ENCODE measurements around the gene HIF1A. TPM values are rescaled to one million over a fixed set of nuclear protein-coding genes. Genes with fewer than 3 reads are reported as not detected.
A peak's percentile ranks its signal among the peaks of the same experiment; 100 is the strongest.

HIF1A gene
- 175 and 178 TPM in 2 replicates for total RNA-seq (2021; fragmentation: NEBNext Ultra II Directional; extraction: Animal tissue kit (Norgen Biotek cat#: 25700))
- polyA plus RNA-seq (2011; rRNA removed): 37.1 and 54.8 TPM in 2 replicates
- 75.8 TPM for polyA plus RNA-seq (2011; cell fraction: cytosol; rRNA removed)
- 47.4 TPM for polyA plus RNA-seq (2011; cell fraction: nucleus; rRNA removed)
- polyA plus RNA-seq (2012, experiment 1 of 2): 83.9 to 146 TPM (median 111 TPM) in 4 replicates
- 6.1 TPM for polyA plus RNA-seq (2012, experiment 2 of 2)
- polyA plus RNA-seq (2013, experiment 1 of 2): 162 TPM
- polyA plus RNA-seq (2013, experiment 2 of 2): 156 TPM
- 95.9 and 172 TPM in 2 replicates for polyA minus RNA-seq (2011; rRNA and poly(A)+ RNA removed)
- 145 TPM for polyA minus RNA-seq (2011; cell fraction: cytosol; rRNA and poly(A)+ RNA removed)
- polyA minus RNA-seq (2011; cell fraction: nucleus; rRNA and poly(A)+ RNA removed): 149 TPM
- long read RNA-seq, experiment 1, transcript HIF1A-202 (15 exons, 3,919 nt): major isoform, 20 of 107 reads
- long read RNA-seq, experiment 1, transcript HIF1A-203 (15 exons, 3,922 nt): minor isoform, 6 of 107 reads
- long read RNA-seq, experiment 1, partial matches to known transcripts: 71 of 107 reads
- long read RNA-seq, experiment 1, other reads (novel, unspliced or antisense): 6 of 107 reads
- long read RNA-seq, experiment 2, transcript HIF1A-203 (15 exons, 3,922 nt): minor isoform, 5 of 39 reads
- long read RNA-seq, experiment 2, transcript HIF1A-202 (15 exons, 3,919 nt): major isoform, 11 of 39 reads
- long read RNA-seq, experiment 2, partial matches to known transcripts: 16 of 39 reads
- long read RNA-seq, experiment 2, other reads (novel, unspliced or antisense): 5 of 39 reads

GRCh38 chr14:61694830-61695694, at the start of gene HIF1A:
Gene HIF1A, plus strand, starts transcription at chr14:61695513. Its CDS starts 292 bp downstream, at chr14:61695805.
- Histone ChIP-seq H3K4me1 (replicated peaks in 1 of 4; ENCODE audit: control insufficient read depth in 3 of 4, insufficient read depth in 4 of 4, low read length in 3 of 4) (peaks cover 0 to 6% (median 1%) of the 10 kb centered on the region in 4 experiments; a peak in 4 of 7 replicates), H3K27me3 (replicated peaks in 1 of 4; ENCODE audit: control insufficient read depth in 3 of 4, extremely low read depth in 1 of 4, insufficient read depth in 3 of 4, low read length in 3 of 4) (no peaks in the 10 kb centered on the region), H2BK20ac (ENCODE audit: low read length) (no peak within 1 kb of the TSS), H3K4ac (replicated peaks; ENCODE audit: insufficient read length, low read depth, low read length) (peak within 1 kb of the TSS; percentile 97), H2AK5ac (ENCODE audit: low read depth, low read length) (no peak within 1 kb of the TSS), H3K9me3 (ENCODE audit: insufficient read depth in 2 of 2, low read depth in 1 of 2, low read length in 1 of 2) (no peaks in the 10 kb centered on the region), H3K18ac (ENCODE audit: extremely low read depth, low read length) (peak within 1 kb of the TSS; percentile 96), H3K23me2 (ENCODE audit: low read depth, low read length) (peaks cover 5% of the 10 kb centered on the region), H2BK120ac (replicated peaks; ENCODE audit: low read depth, low read length) (no peak within 1 kb of the TSS), H3K36me3 (ENCODE audit: control insufficient read depth in 2 of 4, insufficient read depth in 4 of 4, low read length in 3 of 4) (no peaks in the 10 kb centered on the region), H2AFZ (ENCODE audit: low read length) (no peak within 1 kb of the TSS), H3K4me2 (ENCODE audit: insufficient read depth in 1 of 2, low read depth in 2 of 2, low read length in 2 of 2) (peak within 1 kb of the TSS; percentile 72 to 81), H4K8ac (ENCODE audit: extremely low read depth, insufficient read depth, low read length) (peak within 1 kb of the TSS; percentile 99), H3K56ac (replicated peaks; ENCODE audit: insufficient read length, low read depth, low read length) (peak within 1 kb of the TSS; percentile 99), H3K27ac (ENCODE audit: low read depth, low read length) (peak within 1 kb of the TSS; percentile 97), H3K4me3 (ENCODE audit: extremely low read depth in 1 of 4, insufficient read depth in 2 of 4, low read depth in 3 of 4, low read length in 4 of 4) (peak within 1 kb of the TSS; percentile 96 to 100 (median 98)), H3K9ac (replicated peaks in 1 of 4; ENCODE audit: extremely low read depth in 1 of 4, low read depth in 3 of 4, low read length in 3 of 4) (peak within 1 kb of the TSS; percentile 85 to 97 (median 94)), H3K79me2 (ENCODE audit: control insufficient read depth in 1 of 2, insufficient read depth in 2 of 2, low read length in 2 of 2) (peaks cover 37 to 43% of the 10 kb centered on the region in 2 experiments), H4K20me1 (replicated peaks in 1 of 2; ENCODE audit: control insufficient read depth in 1 of 2, insufficient read depth in 2 of 2, low read length in 2 of 2) (peaks cover 9 to 12% of the 10 kb centered on the region in 2 experiments), H2BK12ac (ENCODE audit: low read depth, low read length) (no peak within 1 kb of the TSS; the same call in 1 of the 2 replicates), H2BK15ac (ENCODE audit: low read length) (no peak within 1 kb of the TSS), H3K79me1 (ENCODE audit: low read depth, low read length) (no peaks in the 10 kb centered on the region), H3K23ac (ENCODE audit: insufficient read length) (peak within 1 kb of the TSS; percentile 77), H3K14ac (ENCODE audit: insufficient read length) (peak within 1 kb of the TSS; percentile 25), H2BK5ac (ENCODE audit: low read depth, low read length) (peak within 1 kb of the TSS; percentile 96), H4K91ac (replicated peaks; ENCODE audit: insufficient read length, low read length) (peak within 1 kb of the TSS; percentile 95), H4K5ac (ENCODE audit: insufficient read length, low read depth, low read length) (peak within 1 kb of the TSS; percentile 97)
- 2% methylated on average over 45 of the region's 68 CpGs; no CpG with 5 or more reads in 1 of the 2 experiments for WGBS, 2 experiments (ENCODE audit: extremely low coverage in 1 of 2, insufficient coverage in 1 of 2, insufficient read length in 1 of 2, insufficient replicate concordance in 2 of 2, low coverage in 1 of 2, low lambda C conversion rate in 2 of 2, missing lambda C conversion rate in 1 of 2)
- CTCF ChIA-PET (ENCODE audit: partially characterized antibody): interaction anchor here (0.9 to 1.6 kb wide), 3 partner anchors 13 to 233 kb away, joined by 3 to 4 read pairs (median 3); no protein-coding TSS in a partner anchor
- FAIRE-seq (peak; percentile 32), DNase-seq (ENCODE audit: low read depth in 1 of 2, low spot score in 2 of 2) (peak; percentile 91 to 97)
- POLR2A ChIA-PET (ENCODE audit: partially characterized antibody): interaction anchor here (0.6 to 2.3 kb wide), 29 partner anchors 10 to 251 kb away, joined by 3 to 25 read pairs (median 4); partner anchors contain the start of gene SNAPC1
- TF ChIP-seq CTBP2 (IDR thresholded peaks at IDR 0.05; ENCODE audit: borderline replicate concordance, insufficient read depth, insufficient read length, low read length) (no peak), SAP30 (IDR thresholded peaks at IDR 0.05; ENCODE audit: insufficient read depth, insufficient replicate concordance, low read length) (peak; percentile 20), ATF3 (IDR thresholded peaks at IDR 0.05; ENCODE audit: insufficient read depth, low read depth, low read length) (0 out of 2 replicates have a peak, but pooled peaks have one; percentile 46), CEBPB (IDR thresholded peaks at IDR 0.05; ENCODE audit: low read depth, low read length) (no peak), EGR1 (IDR thresholded peaks at IDR 0.05; ENCODE audit: borderline replicate concordance, low read depth, low read length) (peak; percentile 15; the same call in 1 of the 2 replicates), PHF8 (conservative IDR thresholded peaks at IDR 0.05; ENCODE audit: low read depth, low read length) (peak; percentile 86; the same call in 1 of the 2 replicates)
